ENCODE measurements around the gene CEP112. TPM values are rescaled to one million over a fixed set of nuclear protein-coding genes. Genes with fewer than 3 reads are reported as not detected.

Gene CEP112
- total RNA-seq, 1 experiment from 2014 or later: 9.6 TPM

GRCh38 chr17:65990593-65990992, 201.3 kb downstream of the CEP112 start:
- no peak for DNase-seq (ENCODE audit: low spot score)

DNA sequence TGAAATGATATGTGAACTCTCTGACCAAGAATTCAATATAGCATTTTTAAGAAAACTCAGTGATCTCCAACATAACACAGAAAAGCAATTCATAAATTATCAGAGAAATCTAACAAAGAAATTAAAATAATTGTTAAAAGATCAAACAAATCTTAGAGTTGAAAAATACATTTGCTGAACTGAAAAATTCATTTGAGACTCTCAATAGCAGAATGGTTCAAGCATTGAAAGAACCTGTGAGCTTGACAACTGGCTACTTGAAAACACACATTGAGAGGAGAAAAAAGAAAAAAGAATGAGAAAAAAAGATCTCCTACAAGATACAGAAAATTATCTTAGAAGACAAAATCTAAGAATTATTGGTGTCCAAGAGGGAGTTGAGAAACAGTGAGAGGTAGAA, 203.5 kb downstream of the CEP112 start:
- DNase-seq (ENCODE audit: low spot score): no peak

DNA sequence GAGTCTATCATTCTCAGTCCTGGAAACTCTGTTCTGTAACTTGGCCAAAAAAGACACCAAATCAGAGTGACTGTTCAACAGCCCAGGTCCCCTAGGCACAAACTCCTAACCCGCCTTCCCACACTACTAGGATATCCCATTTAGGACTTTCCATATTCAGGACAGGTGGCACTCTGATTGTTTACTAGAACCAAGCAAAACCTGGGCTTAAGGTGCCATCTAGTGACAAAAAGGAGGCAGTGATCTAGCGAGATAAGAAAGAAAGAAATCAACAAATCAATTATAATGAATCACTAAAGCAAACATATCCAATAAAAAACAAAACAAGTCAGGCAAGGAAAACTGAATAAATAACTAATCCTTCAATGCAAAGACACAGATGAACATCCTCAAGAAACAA, 203.9 kb downstream of the CEP112 start:
- peak; percentile 23 for DNase-seq (ENCODE audit: low spot score)

GRCh38 chr17:65985571-65985970, 206.4 kb downstream of the CEP112 start:
- DNase-seq (ENCODE audit: low spot score): no peak

DNA sequence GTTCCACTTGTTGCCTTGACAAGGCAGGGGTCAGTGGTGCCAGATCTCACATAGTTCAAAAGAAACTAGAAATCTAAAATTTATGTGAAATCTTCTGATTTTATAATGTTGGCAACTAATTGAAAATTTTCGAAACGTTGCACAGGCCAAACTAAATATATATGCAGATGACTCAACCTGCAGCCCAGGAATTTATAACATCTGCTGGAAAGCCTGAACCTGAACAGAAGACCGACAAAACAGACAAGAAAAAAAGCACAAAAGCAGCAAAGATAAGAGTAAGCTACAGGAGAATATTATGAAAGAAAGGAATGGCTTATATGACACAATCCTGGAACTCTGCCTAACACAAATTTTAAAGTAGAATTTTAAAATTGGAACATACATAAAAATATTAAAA, 207.6 kb downstream of the CEP112 start:
- DNase-seq (ENCODE audit: low spot score): no peak

- DNase-seq (ENCODE audit: low spot score): no peak
These were observed 213.1 kb downstream of the CEP112 start for GRCh38 chr17:65978871-65979270.

DNA sequence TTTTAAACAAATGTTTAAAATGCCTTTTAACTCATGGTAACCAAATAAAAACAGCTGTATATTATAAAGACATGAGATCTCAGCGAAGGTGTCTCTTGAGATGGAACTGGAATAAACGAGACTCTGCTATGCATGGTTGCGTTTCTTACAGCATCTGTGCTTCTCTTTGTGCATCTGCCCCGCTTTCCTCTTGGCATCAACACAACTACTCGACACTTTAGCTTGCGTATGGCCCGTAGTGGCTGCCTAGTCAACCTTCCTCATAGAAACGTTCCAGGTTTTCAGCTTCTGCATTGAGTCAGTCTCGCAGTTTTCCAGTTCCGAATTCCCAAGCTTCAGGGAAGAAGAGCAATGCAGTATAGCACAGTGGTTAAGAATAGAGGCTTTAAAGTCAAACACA, 214.9 kb downstream of the CEP112 start:
- no peak for DNase-seq (ENCODE audit: low spot score)

DNA sequence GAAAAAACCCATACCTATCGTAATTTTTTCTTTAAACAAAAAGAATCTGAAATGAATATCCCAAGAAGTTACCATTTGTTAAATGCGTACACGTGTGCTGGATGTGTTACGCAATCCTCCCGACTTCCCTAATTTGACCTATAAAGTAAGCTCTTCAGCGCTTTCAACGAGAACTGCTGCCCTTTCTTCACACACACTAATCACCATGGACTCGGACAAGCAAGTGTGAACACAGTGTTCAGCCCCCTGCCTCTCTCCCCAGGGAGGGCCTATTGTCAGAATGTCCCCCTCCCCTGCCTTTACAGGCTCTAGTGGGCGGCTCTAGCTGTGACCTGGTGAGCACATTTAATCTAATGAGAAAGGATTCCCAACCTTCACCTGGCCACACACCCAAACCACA, 216.1 kb downstream of the CEP112 start:
- no peak for DNase-seq (ENCODE audit: low spot score)

GRCh38 chr17:65973237-65973636, 218.7 kb downstream of the CEP112 start:
- DNase-seq (ENCODE audit: low spot score): no peak

- DNase-seq (ENCODE audit: low spot score): no peak
These were observed 224.6 kb downstream of the CEP112 start for GRCh38 chr17:65967372-65967771.

GRCh38 chr17:65966072-65966695, 225.7 kb downstream of the CEP112 start:
- no peak for DNase-seq (ENCODE audit: low spot score)

GRCh38 chr17:65963179-65963578, 228.8 kb downstream of the CEP112 start:
- no peak for DNase-seq (ENCODE audit: low spot score)

- DNase-seq (ENCODE audit: low spot score): no peak
These were observed 232.3 kb downstream of the CEP112 start for GRCh38 chr17:65959630-65960029.

- DNase-seq (ENCODE audit: low spot score): no peak
These were observed 235.1 kb downstream of the CEP112 start for GRCh38 chr17:65956814-65957213.

DNA sequence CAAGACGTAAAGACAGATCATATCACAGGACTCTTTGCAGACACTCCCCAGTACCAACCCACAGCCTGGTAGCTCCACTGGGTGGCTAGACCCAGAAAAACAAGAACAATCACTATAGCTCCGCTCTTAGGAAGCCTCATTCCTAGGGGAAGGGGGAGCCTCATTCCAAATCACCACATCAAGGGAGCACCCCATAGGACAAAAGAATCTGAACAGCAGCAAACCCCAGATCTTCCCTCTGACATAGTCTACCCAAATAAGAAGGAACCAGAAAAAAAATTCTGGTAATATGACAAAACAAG, 237.8 kb downstream of the CEP112 start:
- DNase-seq (ENCODE audit: low spot score): no peak

GRCh38 chr17:65953316-65954147, 238.4 kb downstream of the CEP112 start:
- DNase-seq (ENCODE audit: low spot score): no peak

DNA sequence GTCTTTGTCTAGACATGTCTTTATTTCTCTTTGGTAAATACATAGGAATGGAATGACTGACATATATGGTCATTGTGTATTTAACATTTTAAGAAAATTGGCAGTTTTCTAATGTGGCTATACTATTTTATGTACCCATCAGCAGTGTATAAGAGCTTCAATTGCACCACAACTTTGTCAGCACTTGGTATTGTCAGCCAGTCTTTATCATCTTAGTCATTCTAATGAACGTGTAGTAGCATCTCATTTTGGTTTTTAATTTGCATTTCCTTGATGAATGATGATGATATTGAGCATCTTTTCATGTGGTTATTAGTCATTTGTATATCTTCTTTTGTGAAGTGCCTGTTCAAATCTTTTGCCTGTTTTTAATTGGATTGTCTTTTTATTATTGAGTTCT, 239.3 kb downstream of the CEP112 start:
- DNase-seq (ENCODE audit: low spot score): no peak

- no peak for DNase-seq (ENCODE audit: low spot score)
These were observed 239.9 kb downstream of the CEP112 start for GRCh38 chr17:65952015-65952414.

DNA sequence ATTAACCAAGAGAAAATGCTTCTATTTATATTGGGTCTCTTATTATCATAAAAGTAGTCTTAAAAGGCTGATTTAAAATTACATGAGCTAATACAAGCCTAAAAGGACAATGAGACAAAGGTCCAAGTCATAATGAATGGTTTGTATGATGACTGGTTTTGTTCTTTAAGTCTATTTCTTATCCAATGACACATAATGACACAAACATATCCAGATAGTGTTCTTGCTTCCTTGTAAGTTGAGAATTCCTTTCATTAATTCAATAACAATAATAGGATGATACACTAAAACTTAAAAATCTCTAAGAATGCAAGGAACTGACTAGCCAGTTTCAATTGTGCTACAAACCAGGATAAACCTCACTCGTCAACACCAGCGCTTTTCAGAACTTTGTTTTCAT, 244.1 kb downstream of the CEP112 start:
- no peak for DNase-seq (ENCODE audit: low spot score)

- no peak for DNase-seq (ENCODE audit: low spot score)
These were observed 249.3 kb downstream of the CEP112 start for GRCh38 chr17:65942592-65942991.

GRCh38 chr17:65941356-65941899, 250.5 kb downstream of the CEP112 start:
- DNase-seq (ENCODE audit: low spot score): no peak

GRCh38 chr17:65936013-65936412, 255.9 kb downstream of the CEP112 start:
- no peak for DNase-seq (ENCODE audit: low spot score)

GRCh38 chr17:65933290-65933689, 258.6 kb downstream of the CEP112 start:
- DNase-seq (ENCODE audit: low spot score): no peak

Measured in A172 (cell line).